ENCODE measurements around the gene STXBP2. TPM values are rescaled to one million over a fixed set of nuclear protein-coding genes. Genes with fewer than 3 reads are reported as not detected.

The STXBP2 gene
- total and polyA plus RNA-seq, 8 donors, result 32.5 to 277 (median 41.7) TPM

DNA sequence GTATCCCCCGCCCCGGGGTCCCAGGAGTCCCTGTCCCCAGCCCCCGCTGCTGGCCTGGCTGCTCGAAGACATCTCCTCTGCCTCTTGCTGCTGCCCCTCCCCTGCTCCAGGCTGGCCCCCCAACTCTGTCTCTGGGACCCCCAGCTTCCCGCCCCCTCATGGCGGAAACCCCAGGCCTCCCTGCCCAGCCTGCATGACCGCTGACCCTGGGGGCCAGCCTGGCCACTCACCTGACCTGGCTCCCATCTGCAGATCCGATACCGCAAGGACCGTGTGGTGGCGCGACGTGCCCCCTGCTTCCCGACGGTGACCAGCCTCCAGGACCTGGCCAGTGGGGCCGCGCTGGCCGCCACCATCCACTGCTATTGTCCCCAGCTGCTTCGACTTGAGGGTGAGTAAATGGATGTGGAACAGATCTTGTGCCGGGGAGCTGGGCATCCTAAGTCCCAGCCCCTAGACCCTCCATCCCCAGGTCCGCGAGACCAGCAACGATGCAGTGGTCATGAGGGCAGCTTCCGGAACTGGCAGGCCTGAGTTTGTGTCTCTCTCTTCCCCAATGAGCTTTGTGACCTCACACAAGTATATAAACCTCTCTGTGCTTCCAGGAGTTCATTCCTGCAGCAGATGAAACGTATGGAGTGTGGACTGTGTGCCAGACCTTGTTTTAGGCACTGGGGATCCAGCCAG, 28.9 kb upstream of the STXBP2 start:
- Histone ChIP-seq H3K36me3 (peaks cover 0 to 18% of the 10 kb centered on the region in 2 donors), H3K27ac (no peak overlapping the region), H3K4me3 (no peak overlapping the region), H3K9me3 (no peaks in the 10 kb centered on the region), H3K4me1 (no peaks in the 10 kb centered on the region), H3K27me3 (peaks cover 0 to 17% of the 10 kb centered on the region in 2 donors)
- no peak for ATAC-seq
- no peak for DNase-seq
- intact Hi-C loops (cut with DNase I), result no loop called here
- TF ChIP-seq, protein P1, sequence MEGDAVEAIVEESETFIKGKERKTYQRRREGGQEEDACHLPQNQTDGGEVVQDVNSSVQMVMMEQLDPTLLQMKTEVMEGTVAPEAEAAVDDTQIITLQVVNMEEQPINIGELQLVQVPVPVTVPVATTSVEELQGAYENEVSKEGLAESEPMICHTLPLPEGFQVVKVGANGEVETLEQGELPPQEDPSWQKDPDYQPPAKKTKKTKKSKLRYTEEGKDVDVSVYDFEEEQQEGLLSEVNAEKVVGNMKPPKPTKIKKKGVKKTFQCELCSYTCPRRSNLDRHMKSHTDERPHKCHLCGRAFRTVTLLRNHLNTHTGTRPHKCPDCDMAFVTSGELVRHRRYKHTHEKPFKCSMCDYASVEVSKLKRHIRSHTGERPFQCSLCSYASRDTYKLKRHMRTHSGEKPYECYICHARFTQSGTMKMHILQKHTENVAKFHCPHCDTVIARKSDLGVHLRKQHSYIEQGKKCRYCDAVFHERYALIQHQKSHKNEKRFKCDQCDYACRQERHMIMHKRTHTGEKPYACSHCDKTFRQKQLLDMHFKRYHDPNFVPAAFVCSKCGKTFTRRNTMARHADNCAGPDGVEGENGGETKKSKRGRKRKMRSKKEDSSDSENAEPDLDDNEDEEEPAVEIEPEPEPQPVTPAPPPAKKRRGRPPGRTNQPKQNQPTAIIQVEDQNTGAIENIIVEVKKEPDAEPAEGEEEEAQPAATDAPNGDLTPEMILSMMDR (IDR thresholded peaks at IDR 0.05), result no peak

DNA sequence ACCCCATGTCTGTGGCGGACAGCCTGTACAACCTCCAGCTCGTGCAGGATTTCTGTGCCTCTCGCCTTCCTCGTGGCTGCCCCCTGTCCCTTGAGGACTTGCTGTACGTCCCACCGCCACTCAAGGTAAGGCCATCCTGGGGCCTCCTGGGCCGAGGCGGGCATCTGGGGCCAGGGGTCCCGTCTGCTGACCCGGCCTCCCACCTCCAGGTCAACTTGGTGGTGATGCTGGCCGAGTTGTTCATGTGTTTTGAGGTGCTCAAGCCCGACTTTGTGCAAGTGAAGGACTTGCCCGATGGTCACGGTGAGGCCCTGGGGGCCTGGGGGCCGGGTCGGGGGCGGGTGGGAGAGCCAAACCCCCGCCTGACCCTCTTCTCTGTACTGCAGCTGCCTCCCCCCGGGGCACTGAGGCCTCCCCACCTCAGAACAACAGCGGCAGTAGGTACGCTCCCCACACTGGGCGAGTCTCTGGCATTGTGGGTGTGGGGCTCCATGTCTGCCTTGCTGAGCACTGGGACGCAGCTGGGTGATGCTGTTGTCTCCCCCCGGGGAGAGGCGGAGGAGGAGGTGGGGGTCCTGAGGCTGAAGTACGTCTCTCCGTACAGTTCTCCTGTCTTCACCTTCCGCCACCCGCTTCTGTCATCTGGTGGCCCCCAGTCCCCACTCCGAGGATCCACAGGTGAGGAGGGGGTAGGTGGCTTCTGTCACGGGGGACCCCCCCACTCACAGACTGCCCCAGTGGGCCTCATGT, 26.2 kb upstream of the STXBP2 start:
- intact Hi-C loops (cut with DNase I), result no loop called here
- Histone ChIP-seq H3K27me3 (no peaks in the 10 kb centered on the region), H3K4me1 (no peaks in the 10 kb centered on the region), H3K27ac (no peak overlapping the region), H3K36me3 (peaks cover 0 to 18% of the 10 kb centered on the region in 2 donors), H3K4me3 (no peak overlapping the region), H3K9me3 (no peaks in the 10 kb centered on the region)
- DNase-seq, result no peak
- TF ChIP-seq, protein P1 (IDR thresholded peaks at IDR 0.05), result no peak
- no peak for ATAC-seq

DNA sequence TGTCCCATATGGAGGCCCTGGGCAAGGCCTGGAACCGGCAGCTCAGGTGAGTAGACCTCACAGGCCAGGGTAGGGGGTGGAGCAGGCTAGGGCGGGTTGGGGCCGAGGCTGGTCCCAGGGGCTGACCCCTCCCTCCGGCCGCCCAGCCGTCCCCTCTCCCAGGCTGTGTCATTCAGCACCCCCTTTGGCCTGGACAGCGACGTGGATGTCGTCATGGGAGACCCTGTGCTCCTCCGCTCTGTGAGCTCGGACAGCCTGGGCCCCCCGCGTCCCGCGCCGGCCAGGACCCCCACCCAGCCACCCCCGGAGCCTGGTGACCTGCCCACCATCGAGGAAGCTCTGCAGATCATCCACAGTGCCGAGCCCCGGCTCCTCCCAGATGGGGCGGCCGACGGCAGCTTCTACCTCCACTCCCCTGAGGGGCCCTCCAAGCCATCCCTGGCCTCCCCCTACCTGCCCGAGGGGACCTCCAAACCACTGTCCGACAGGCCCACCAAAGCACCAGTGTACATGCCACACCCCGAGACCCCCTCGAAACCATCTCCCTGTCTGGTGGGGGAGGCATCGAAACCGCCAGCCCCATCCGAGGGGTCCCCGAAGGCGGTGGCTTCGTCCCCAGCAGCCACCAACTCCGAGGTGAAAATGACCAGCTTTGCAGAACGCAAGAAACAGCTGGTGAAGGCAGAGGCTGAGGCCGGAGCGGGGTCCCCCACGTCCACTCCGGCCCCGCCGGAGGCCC, 25.2 kb upstream of the STXBP2 start:
- TF ChIP-seq, protein P1 (IDR thresholded peaks at IDR 0.05), result no peak
- ATAC-seq (peak; percentile 10), DNase-seq (no peak)
- H3K9me3 ChIP-seq, result no peaks in the 10 kb centered on the region
- H3K4me3 ChIP-seq, result no peak overlapping the region
- no peaks in the 10 kb centered on the region for H3K27me3 ChIP-seq
- no peaks in the 10 kb centered on the region for H3K4me1 ChIP-seq
- peaks cover 0 to 18% of the 10 kb centered on the region in 2 donors for H3K36me3 ChIP-seq
- H3K27ac ChIP-seq, result no peak overlapping the region
- intact Hi-C loops (cut with DNase I), result no loop called here

DNA sequence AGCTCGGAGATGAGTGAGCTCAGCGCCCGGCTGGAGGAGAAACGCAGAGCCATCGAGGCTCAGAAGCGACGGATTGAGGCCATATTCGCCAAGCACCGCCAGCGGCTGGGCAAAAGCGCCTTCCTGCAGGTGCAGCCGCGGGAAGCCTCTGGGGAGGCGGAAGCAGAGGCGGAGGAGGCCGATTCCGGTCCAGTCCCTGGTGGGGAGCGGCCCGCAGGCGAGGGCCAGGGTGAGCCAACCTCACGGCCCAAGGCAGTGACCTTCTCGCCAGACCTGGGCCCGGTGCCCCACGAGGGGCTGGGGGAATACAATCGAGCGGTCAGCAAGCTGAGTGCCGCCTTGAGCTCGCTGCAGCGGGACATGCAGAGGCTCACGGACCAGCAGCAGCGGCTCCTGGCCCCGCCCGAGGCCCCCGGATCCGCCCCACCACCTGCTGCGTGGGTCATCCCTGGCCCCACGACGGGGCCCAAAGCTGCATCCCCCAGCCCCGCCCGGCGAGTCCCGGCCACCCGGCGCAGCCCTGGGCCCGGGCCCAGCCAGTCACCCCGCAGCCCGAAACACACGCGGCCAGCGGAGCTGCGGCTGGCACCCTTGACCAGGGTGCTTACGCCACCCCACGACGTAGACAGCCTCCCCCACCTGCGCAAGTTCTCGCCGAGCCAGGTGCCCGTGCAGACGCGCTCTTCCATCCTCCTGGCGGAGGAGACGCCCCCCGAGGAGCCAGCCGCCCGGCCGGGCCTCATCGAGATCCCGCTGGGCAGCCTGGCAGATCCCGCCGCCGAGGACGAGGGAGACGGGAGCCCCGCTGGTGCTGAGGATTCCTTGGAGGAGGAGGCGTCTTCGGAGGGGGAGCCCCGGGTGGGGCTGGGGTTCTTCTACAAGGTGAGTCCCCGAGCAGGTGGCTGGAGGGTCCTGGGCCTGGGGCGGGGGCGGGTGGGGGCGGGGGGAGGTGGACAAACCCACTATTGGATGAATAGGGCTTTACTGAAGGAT, 24.3 kb upstream of the STXBP2 start:
- TF ChIP-seq, protein P1 (IDR thresholded peaks at IDR 0.05), result no peak
- no peak overlapping the region for H3K27ac ChIP-seq
- ATAC-seq, result no peak
- intact Hi-C loops (cut with DNase I), result no loop called here
- no peaks in the 10 kb centered on the region for H3K9me3 ChIP-seq
- no peaks in the 10 kb centered on the region for H3K27me3 ChIP-seq
- no peak overlapping the region for H3K4me3 ChIP-seq
- DNase-seq, result no peak
- H3K36me3 ChIP-seq, result peaks cover 0 to 24% of the 10 kb centered on the region in 2 donors
- peaks cover 0 to 3% of the 10 kb centered on the region in 2 donors for H3K4me1 ChIP-seq
